Dedifferentiated amniotic fluid mesenchymal stem cell (primary cell): ENCODE results near the gene ETS2.
A peak's percentile ranks its signal among the peaks of the same experiment; 100 is the strongest.
"Not testable (repeated sequence)": the region's sequence is repeated elsewhere in the genome, so short reads cannot be mapped to it uniquely, and the experiment has no call there.

Source experiments
- DNase-seq: peaks from one replicate; pipeline ENCODE4 v3.0.0-alpha.2; 2016; ENCODE audit errors: extremely low spot score

ETS2 gene

GRCh38 chr21:38839328-38840286 lies 33.9 kb downstream of the ETS2 start:
- peak; percentile 91 for DNase-seq

GRCh38 chr21:38840456-38841300 lies 34.9 kb downstream of the ETS2 start:
- DNase-seq, result no peak

- DNase-seq, result no peak
These were observed 35.7 kb downstream of the ETS2 start for GRCh38 chr21:38841472-38841871.

DNA sequence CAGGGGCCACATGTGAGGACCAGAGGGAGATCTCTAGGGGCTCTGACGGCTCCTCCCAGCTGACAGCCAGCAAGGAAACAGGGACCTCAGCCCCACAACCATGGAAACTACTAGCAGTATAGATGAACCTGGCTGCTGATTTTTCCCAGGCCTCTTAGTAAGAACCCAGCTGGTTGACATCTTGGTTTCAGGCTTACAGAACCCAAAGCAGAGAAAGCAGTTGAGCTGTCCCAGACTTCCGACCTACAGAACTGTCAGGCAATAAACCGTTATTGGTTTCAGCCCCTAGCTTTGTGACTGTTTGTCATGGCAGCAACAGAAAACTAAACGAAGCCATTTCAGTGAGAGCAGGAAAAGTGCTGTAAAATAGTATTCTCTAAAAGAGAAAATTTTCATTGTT lies 36.4 kb downstream of the ETS2 start:
- DNase-seq, result no peak

- no peak for DNase-seq
These were observed 37.6 kb downstream of the ETS2 start for GRCh38 chr21:38843379-38843778.

DNA sequence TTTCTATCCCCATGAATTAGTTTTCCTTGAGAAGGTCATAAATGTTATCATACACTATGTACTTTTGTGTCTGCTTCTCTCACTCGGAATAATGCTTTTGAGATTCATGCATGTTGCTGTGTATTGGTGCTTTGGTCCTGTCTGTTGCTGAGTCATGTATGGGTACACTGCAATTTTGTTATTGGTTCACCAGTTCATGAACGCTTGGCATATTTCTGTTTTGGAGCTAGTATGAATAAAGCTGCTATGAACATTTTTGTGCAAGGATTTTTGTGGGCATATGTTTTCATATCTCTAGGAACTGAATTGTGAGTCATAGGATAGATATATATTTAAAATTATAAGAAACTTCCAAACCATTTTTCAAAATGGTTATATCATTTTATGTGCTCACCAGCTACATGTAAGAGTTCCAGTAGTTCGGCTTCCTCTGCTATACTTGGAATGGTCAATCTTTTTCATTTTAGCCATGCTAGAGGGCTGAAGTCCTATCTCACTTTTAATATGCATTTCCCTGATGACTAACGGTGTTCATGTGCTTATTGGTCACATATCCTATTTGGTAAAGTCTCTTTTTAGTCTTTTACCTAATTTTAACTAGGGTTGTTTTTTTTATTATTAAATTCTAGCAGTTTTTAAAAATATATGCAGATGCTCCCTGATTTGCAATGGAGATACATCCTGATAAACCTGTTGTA lies 38.2 kb downstream of the ETS2 start:
- peak; percentile 81 for DNase-seq

DNA sequence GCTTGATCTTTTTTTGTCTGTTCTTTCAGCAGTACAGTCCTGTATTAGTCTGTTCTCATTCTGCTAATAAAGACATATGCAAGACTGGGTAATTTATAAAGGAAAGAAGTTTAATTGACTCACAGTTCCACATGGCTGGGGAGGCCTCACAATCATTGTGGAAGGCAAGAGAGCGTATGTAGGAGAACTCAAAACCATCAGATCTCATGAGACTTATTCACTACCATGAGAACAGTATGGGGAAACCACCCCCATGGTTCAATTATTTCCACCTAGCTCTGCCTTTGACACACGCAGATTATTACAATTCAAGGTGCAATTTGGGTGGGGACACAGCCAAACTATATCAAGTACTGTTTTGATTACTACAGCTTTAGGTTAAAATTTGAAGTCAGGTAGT lies 39.6 kb downstream of the ETS2 start:
- DNase-seq, result not testable (repeated sequence)

- DNase-seq, result no peak
These were observed 41.8 kb downstream of the ETS2 start for GRCh38 chr21:38847556-38847955.

DNA sequence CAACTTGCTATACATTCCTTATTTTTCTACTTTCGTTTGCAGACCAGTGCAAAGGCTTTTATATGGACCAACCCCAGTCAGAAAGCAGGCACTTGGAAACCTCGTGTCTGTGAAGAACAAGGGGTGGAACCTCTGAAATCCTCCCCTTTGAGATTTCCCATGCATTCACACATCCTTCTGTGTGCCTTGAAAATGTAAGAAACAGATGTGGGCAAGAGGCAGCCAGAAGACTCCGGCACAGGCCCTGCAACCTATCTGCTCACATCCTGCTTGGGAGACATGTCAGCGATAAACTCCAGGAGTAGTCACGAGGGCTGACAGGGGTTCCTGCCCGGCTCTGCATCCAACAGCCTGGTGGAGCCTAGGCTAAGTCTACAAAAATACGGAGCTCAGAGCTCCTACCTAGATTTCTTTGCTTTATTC lies 42.5 kb downstream of the ETS2 start:
- DNase-seq, result no peak

DNA sequence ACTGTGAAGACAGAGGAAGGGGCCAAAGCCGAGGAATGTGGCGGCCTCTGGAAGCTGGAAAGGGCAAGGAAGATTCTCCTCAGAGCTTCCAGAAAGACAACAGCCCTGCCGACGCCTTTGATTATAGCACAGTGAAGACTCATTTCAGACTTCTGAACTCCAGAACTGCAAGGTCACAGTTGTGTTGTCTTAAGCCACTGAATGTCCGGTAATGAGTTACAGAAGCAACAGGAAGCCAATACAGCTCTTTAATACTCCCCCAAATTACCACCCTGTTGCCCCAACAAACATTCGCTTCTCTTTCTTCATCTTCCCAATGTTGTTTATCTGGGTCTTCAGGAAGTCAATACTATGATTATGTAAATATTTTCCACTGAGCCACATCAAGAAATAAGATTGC lies 44.0 kb downstream of the ETS2 start:
- no peak for DNase-seq

DNA sequence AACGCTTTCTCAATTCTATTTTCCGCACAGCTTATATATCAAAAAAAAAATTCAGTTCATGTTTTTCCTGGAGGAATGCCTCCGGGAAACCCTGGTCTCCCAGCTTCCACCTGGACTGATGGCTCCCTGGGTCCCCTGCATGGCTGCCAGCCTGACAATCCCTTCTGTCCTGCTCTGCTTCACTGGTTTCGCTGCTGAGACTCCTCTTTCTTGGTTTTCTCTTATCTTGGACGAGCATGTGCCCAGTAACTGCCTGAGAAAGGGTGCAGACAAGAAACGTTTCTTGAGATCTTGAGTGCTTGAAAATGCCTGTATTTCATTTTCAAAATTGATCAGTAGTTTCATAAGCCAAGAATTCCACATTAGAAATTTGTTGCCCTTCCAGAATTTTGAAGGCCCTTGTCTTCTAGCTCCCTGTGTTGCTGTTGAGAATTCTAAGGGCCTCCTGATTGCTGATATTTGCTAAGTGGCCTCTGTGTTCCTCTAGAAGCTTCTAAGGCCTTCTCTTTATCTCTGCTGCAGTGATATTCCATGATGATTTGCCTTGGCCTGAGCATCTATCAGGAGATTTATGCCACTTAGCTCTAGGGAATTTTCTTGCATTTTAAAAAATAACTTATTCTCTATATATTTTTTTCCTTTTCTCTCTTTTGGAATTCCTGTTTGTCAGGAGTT lies 44.7 kb downstream of the ETS2 start:
- no peak for DNase-seq

GRCh38 chr21:38851101-38851500 lies 45.4 kb downstream of the ETS2 start:
- no peak for DNase-seq

- DNase-seq, result no peak
These were observed 46.5 kb downstream of the ETS2 start for GRCh38 chr21:38852278-38852677.

DNA sequence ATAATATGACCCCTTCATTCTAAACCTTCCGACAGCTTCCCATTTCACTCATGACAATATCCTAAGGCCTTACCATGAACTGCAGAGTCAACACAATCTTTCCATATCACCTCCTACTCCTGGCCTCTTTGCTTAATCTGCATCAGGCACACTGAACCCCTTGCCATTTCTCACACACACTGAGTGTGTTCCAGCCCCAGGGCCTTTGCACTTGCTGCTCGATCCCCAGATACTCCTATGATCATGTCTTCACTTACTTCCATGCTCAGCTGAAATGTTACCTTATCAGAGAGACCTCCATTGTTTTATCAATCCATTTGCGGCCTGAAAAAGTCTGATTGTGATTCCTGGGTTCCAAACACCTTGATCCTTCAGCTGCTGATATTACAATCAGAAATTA lies 47.0 kb downstream of the ETS2 start:
- DNase-seq, result no peak

DNA sequence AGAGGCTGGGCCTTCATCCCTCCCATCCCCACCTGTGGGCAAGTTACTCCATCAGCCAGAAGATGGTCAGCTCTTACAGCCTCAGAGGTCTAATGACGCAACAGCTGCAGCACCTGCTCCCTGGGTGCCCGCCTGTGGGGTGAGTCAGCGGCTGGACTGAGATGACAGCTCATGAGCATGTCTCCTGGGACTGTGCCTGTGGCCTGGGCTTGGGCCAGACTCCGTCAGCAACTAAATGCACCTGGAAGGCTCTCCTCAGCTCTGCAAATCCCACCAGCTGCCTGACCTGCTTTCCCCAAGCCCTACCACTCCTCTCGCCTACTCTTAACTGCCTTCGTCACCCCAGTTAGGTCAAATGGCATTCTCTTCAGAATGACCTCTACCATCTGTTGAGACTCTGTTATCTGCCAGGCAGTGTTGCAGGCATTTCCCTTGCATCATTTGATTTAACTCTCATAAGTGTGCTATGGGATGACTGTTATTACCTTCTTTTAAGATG lies 47.7 kb downstream of the ETS2 start:
- no peak for DNase-seq

GRCh38 chr21:38857152-38857825 lies 51.6 kb downstream of the ETS2 start:
- DNase-seq, result no peak

GRCh38 chr21:38858026-38858811 lies 52.5 kb downstream of the ETS2 start:
- no peak for DNase-seq

DNA sequence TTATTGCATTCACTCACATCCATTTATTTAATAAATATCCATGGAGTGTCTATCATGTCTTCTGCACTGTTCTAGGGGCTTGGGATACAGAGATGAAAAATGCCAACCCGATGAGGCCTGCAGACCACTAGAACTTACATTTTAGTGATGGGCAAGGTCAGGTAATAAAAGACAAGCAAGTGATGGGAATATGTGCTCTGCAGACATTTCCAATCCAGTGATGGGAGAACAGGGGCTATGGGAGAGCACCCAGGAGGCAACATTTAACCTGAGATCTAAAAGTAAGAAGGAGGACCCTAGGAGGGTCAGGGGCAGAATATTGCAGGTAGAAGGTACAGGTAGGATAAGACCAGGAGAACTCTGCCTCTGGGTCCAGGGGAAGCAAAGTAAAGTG lies 53.1 kb downstream of the ETS2 start:
- DNase-seq, result no peak

- DNase-seq, result no peak
These were observed 54.1 kb downstream of the ETS2 start for GRCh38 chr21:38859852-38860251.

GRCh38 chr21:38861056-38861455 lies 55.3 kb downstream of the ETS2 start:
- DNase-seq, result no peak
